WERI-Rb-1 (cell line): ENCODE results near the gene RABGEF1.
A peak's percentile ranks its signal among the peaks of the same experiment; 100 is the strongest.
"Not testable (repeated sequence)": the region's sequence is repeated elsewhere in the genome, so short reads cannot be mapped to it uniquely, and the experiment has no call there.

ENCODE experiments used
- DNase-seq: peaks from one replicate; pipeline ENCODE4 v3.0.0-alpha.2; 2020
- H3K27ac ChIP-seq: fragments of 250-450 bp; sonication (Bioruptor Pico); 2 replicates; pipeline ENCODE4 v1.5.1; 2020; ENCODE audit warnings: mild to moderate bottlenecking, moderate library complexity
- H3K27me3 ChIP-seq: fragments of 250-450 bp; sonication (Bioruptor Pico); 2 replicates; pipeline ENCODE4 v1.5.1; 2021; ENCODE audit warnings: mild to moderate bottlenecking, low read depth, moderate library complexity; ENCODE audit not compliant: insufficient read depth, severe bottlenecking
- H3K36me3 ChIP-seq: fragments of 250-450 bp; sonication (Bioruptor Pico); 2 replicates; pipeline ENCODE4 v1.5.1; 2020; ENCODE audit warnings: mild to moderate bottlenecking, moderate library complexity
- H3K4me3 ChIP-seq: 2 replicates; pipeline ENCODE4 v1.5.1; 2011; ENCODE audit warnings: low read depth, mild to moderate bottlenecking, control low read depth, low read length
- H3K9me3 ChIP-seq: fragments of 250-450 bp; sonication (Bioruptor Pico); 2 replicates; pipeline ENCODE4 v1.5.1; 2021; ENCODE audit warnings: mild to moderate bottlenecking, moderate library complexity; ENCODE audit not compliant: severe bottlenecking
- TF ChIP-seq, protein P1 (sequence below): IDR thresholded peaks from 2 replicates; pipeline ENCODE4 v1.5.1; 2011; ENCODE audit warnings: low read depth, mild to moderate bottlenecking, control low read depth, inconsistent platforms, low read length

The RABGEF1 gene

DNA sequence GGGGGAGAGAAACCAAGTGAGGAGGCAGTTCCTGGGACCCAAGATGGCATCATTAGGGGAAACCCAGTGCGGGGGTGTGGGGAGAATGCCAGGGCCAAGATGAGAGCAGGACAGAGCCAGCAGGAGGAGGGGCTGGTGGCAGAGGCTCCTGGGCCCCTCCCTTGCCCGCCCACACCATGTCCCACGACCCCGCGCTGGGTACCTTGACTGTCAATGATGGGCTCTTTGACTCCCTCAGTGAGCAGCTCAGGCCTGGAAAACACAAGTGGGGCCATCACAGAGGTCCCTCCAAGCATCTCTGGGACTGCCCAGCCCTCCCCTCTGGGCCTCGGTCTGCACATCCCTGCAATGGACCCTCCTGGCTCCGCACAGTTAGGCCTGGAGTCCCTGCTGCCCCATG lies 75.4 kb downstream of the RABGEF1 start:
- Histone ChIP-seq H3K27ac (no peak overlapping the region), H3K36me3 (peaks cover 6% of the 10 kb centered on the region), H3K27me3 (no peaks in the 10 kb centered on the region), H3K9me3 (no peaks in the 10 kb centered on the region), H3K4me3 (no peak overlapping the region)
- DNase-seq, result no peak
- TF ChIP-seq, protein P1, sequence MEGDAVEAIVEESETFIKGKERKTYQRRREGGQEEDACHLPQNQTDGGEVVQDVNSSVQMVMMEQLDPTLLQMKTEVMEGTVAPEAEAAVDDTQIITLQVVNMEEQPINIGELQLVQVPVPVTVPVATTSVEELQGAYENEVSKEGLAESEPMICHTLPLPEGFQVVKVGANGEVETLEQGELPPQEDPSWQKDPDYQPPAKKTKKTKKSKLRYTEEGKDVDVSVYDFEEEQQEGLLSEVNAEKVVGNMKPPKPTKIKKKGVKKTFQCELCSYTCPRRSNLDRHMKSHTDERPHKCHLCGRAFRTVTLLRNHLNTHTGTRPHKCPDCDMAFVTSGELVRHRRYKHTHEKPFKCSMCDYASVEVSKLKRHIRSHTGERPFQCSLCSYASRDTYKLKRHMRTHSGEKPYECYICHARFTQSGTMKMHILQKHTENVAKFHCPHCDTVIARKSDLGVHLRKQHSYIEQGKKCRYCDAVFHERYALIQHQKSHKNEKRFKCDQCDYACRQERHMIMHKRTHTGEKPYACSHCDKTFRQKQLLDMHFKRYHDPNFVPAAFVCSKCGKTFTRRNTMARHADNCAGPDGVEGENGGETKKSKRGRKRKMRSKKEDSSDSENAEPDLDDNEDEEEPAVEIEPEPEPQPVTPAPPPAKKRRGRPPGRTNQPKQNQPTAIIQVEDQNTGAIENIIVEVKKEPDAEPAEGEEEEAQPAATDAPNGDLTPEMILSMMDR, result no peak

DNA sequence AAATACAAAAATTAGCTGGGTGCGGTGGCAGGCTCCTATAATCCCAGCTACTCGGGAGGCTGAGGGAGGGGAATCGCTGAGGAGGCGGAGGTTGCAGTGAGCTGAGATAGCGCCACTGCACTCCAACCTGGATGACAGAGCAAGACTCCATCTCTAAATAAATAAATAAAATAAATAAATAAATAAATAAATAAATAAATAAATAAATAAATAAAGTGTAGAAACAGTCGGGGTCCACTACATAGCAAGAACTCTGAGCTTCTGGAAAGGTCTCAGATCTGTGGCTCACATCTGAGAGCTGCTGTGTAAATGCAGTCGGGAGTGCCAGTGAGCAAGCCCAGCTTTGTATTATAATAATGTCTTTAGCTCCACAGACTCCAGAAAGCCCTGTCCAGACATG lies 76.1 kb downstream of the RABGEF1 start:
- H3K27ac ChIP-seq, DNase-seq, H3K27me3 ChIP-seq, H3K9me3 ChIP-seq, H3K36me3 ChIP-seq, H3K4me3 ChIP-seq: not testable (repeated sequence)

DNA sequence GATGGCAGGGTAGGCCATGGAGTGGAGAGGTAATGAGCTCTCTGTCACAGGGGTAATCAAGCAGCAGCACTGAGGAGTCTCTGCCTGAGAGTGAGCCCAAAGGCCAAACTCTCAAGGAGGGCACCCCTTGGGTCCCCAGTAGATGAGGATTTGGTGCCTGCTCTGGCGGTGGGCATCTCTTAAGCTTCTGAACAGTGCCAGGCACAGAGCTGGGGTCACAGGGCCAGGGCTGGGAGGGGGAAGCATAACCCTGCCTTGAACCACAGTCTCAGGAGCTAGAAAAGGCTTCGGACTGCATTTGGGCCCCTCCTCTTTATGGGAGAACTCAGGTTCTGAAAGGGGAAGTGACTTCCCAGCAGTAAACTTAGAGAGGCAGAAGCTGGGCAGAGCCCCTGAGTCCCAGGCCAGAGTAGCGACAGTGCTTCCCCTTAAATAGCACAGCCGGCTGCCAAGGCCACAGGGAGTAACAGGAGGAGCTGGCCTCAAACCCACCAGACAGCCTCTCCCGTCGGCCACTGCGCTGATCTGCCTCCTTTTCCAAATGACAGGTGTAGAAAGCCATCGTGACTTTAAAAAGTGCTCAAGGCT lies 76.8 kb downstream of the RABGEF1 start:
- H3K4me3 ChIP-seq, DNase-seq, H3K9me3 ChIP-seq, H3K36me3 ChIP-seq, H3K27me3 ChIP-seq, H3K27ac ChIP-seq: not testable (repeated sequence)

DNA sequence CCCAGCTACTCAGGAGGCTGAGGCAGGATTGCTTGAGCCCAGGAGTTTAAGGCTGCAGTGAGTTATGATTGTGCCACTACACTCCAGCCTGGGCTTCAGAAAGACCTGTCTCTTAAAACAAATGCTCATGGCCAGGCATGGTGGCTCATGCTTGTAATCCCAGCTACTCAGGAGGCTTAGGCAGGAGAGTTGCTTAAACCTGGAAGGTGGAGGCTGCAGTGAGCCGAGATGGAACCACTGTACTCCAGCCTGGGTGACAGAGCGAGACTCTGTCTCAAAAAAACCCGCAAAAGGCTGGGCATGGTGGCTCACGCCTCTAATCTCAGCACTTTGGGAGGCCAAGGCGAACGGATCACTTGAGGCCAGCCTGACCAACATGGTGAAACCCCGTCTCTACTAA lies 77.4 kb downstream of the RABGEF1 start:
- H3K27me3 ChIP-seq, H3K36me3 ChIP-seq, H3K9me3 ChIP-seq, H3K4me3 ChIP-seq, DNase-seq, H3K27ac ChIP-seq: not testable (repeated sequence)

DNA sequence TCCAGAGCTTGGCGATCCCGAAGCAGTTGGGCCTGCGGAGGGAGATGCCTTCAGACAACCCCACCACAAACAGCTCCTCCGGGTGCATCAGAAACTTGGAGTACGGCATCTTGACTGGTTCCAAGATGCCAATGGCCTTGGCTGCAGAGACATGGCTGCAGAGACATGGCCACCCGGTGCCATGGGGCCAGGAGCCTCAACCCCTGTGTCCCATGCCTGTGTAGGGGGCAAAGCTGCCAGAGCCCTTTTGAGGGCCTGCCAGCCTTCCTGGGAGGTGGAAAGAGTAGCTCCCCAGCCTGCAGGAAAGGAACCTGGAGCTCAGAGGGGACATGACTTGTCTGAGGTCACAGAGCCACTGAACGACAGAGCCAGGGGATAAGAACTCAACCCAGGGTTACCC lies 83.5 kb downstream of the RABGEF1 start:
- no peaks in the 10 kb centered on the region for H3K36me3 ChIP-seq

DNA sequence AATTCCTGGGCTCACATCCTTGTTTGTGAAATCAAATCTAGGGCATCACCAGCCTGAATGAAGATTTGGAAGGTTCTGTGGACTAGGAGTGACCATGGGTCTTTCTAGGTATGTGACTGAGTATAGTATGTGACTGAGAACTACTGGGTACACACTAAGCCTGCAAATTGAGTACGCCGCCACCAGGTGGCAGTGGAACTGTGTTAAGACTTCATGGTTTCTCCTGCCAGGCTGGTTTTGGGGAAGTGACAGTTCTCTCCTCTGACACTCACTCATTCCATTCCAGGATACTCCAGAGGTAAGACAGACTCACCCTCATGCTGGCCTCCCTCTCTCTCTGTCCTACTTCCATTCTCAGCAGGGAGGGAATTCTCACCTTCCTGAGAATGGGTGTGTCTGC lies 85.0 kb downstream of the RABGEF1 start:
- H3K36me3 ChIP-seq, H3K27ac ChIP-seq, H3K9me3 ChIP-seq, H3K27me3 ChIP-seq, H3K4me3 ChIP-seq: not testable (repeated sequence)
- DNase-seq, result peak; percentile 31
- TF ChIP-seq, protein P1, result peak; percentile 51

More for the DNA sequence above, 83.5 kb downstream of the RABGEF1 start:
- Histone ChIP-seq H3K27ac (no peak overlapping the region), H3K27me3 (no peaks in the 10 kb centered on the region), H3K9me3 (no peaks in the 10 kb centered on the region), H3K4me3 (no peak overlapping the region)
- TF ChIP-seq, protein P1, result no peak
- no peak for DNase-seq

DNA sequence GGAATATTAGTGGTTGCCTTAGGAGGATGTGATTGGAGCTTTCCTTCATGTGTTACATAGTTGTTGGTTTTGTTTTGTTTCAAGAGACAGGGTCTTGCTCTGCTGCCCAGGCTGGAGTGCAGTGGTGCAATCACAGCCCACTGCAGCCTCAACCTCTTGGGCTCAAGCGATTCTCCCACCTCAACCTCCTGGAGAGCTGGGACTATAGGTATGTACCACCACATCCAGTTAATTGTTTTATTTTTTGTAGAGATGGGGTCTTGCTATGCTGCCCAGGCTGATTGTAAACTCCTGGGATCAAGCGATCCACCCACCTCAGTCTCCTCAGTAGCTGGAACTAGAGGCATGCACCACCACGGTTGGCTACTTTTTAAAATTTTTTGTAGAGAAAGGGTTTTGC lies 86.1 kb downstream of the RABGEF1 start:
- TF ChIP-seq, protein P1, result no peak
- Histone ChIP-seq H3K27me3 (no peaks in the 10 kb centered on the region), H3K36me3 (no peaks in the 10 kb centered on the region), H3K27ac (no peak overlapping the region), H3K4me3 (no peak overlapping the region), H3K9me3 (no peaks in the 10 kb centered on the region)
- no peak for DNase-seq

DNA sequence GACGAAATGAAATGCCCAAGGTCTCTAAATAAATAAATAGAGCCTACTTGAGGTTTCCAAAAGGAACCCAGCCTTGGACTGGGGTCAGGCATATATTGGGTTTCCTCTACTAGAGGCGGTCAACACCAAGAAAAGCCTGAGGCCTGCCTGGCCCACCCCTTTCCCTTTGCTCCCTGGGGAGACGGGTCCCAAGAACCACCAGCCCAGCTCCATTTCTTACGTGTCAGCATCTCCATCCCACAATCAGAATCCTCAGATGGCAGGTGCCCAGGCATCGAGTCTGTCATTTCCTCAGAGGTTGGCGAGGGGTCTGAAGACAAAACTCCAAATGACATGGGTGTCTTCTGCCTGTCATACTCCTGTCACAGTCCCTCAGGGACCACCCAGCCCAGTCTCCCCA lies 90.4 kb downstream of the RABGEF1 start:
- DNase-seq, H3K27me3 ChIP-seq, H3K36me3 ChIP-seq, H3K9me3 ChIP-seq, H3K4me3 ChIP-seq, H3K27ac ChIP-seq: not testable (repeated sequence)
